HG03571 (cell line): ENCODE measurements around the gene JMJD6.

Experiments used
- ATAC-seq: cut with Tn5 transposase; IDR thresholded peaks from one replicate; pipeline ENCODE4 v1.9.1; 2021; ENCODE audit not compliant: unreplicated experiment

Gene JMJD6

DNA sequence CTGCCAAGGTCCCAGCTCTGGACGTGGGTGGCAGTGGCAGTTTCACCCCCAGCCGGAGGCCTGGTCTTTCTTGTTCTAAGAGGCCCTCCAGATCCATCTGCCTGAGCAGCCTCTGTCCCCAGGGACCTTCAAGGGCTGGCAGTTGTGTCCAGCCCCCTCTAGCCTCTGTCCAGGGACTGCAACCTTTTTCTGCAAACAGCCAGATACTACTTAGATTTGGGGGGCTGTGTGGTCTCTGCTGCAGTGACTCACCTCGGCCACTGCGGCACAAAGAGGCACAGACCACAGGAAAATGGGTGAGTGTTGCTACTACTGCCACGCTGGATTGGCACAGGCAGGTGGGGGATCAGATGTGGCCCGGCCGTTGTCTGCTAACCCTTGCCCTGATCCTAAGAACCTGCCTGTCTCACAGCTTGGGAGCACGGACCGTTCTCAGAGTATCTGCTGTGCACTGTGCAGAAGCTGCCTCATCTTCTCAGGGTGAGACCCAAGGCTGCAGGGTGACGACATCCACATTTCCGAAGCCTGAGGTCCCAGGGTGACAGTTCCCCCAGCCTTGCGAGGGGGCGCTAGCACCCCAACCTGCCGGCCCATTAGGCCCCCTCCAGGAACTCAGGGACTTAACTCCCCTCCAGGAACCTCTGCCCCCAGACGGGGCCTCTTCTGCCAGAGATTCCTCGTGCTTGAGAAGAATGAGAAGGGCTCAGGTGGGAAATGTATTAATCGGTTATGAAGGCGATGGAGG, 43.2 kb downstream of the JMJD6 start:
- no peak for ATAC-seq

DNA sequence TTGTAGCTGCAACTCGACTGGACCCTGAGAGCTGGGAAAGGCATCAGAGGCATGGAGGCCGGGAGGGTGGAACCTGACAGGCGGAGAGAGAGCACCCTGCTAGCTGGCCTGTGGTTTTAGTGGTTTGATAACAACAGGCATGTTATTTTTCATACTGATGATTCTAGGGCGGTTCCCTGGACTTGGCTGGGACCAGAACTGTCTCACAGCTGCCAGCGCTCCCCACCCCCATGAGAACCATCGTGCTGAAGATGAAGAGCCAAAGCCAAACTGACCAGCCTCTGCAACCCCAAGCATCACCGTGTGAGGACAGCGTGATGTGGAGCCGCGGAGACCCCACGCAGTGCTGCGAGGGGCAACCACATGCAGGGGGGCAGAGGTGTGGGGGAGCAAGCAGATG, 44.1 kb downstream of the JMJD6 start:
- ATAC-seq: no peak

DNA sequence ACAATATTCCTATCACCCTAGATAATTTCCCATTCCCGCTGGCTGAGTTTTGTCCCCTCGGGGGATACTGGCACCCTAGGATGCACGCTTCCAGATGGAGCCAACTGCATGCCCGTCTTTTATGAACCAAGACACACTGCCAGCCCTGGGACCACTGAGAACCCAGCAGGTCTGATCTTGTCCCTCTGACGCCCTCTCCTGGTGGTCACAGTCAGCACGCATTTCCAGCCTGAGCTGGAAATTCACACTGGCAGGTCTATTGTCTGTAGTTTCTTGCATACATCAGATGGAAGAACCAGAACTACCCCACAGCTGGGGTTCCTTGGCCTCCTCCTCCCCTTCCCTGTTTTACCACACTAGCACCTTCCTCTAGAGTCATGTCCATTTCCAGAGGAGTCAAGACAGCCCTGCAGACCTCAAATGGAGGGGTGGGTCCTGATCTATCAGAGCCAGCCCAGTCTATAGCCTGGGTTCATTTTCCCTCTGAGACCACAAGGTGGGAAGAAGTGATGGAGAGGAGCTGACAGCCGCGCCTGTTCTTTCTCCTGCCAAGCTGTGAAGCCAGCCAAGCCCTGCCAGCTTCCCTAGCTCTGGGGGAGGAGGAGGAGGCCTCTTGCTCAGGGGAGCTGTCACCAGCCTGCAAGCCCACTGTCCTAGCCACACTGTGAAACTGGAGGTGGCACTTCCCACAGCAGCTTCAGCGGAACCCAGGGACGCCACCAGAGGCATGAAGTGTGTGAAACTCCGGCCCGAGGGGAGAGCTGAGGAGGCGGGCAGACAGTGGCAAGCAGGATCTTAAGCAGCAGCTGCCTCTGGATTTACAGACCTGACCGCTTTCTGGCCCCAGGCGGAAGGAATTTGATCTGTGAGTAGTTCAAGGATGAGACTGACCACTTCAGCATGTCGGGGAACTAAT, 44.9 kb downstream of the JMJD6 start:
- no peak for ATAC-seq

DNA sequence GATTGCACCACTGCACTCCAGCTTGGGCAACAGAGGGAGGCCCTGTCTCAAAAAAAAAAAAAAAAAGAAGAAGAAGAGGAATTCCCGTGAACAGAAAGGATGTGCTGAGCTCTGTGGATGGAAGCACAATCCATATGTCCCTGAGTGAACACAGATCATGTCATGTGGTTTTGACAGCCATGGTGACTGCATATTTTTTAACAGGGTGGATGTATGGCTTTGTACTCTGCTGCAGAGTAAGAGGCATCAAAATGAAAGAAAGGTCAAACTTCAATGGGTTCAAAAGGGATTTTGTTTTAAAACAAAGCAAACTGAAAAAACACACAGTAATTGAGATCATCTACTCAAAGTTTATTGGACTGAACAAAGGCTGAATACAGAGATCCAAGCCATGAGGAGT, 47.2 kb downstream of the JMJD6 start:
- ATAC-seq: no peak

DNA sequence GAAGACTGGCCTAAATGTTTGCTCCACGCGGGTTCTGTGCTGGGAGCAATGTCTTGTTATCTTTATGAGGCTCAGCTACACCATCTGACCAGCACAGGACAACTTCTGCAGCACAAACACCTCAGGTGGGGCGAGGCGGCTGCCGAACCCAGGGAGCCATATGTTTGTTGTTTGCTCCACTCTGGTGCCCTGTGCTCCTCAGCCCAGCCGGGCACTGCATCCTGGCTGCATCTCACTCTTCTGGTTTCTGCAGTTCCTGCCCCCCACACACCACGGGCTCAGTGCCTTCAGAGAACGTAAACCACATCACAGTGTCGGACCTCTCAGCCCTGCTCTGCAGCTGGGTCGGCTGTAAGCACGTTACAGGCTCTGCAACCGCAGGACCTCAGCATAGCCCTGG, 48.1 kb downstream of the JMJD6 start:
- no peak for ATAC-seq

DNA sequence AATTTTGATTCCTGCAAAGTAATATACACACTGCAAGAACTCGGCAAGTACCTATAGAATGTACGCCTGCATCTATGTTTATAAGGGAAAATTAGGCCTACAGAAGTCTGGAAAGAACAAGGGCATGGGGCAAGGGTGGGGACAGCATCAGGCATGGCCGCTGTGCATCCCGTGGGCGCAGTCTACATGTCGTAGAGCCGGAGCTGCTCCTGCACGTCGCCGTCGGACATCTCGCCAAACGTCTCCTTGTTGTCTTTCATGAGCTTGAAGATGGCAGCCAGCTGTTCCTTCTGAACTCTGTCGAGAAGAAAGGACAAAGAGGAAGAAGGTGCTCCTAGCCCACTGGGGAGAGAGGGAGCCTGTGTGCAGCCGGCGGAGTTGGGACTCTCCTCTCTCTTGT, 49.0 kb downstream of the JMJD6 start:
- no peak for ATAC-seq

DNA sequence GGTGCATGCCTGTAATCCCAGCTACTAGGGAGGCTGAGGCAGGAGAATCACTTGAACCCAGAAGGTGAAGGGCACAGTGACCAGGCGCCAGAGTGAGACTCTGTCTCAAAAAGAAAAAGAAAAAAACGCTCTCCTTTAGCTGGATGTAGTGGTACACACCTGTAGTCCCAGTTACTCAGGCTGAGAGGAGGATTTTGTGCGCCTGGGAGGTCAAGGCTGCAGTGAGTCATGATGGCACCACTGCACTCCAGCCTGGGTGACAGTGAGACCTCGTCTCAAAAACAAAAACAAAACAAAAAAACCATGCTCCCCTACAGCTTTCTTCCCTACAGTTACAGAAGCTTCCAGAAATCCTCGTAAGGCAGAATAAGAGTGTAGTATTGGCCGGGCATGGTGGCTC, 49.8 kb downstream of the JMJD6 start:
- ATAC-seq: no peak

DNA sequence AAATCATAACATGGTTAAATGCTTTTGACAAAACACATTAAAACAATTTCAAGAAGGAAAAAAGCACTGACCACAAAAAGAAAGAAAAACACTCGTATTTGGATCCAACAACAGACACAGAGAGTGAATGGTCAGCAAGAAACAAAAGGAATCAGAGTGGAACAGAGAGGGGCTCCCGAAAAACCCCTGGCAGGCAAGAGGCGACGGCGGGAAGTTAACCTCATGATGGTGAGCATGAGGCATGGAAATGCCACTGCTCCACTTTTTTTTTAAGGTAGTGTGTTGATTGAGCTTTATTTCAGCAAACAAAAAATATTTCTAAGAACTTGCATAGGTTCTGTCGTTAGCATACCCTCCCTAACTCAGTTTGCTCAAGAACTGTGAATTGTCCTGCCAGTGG, 50.8 kb downstream of the JMJD6 start:
- no peak for ATAC-seq

DNA sequence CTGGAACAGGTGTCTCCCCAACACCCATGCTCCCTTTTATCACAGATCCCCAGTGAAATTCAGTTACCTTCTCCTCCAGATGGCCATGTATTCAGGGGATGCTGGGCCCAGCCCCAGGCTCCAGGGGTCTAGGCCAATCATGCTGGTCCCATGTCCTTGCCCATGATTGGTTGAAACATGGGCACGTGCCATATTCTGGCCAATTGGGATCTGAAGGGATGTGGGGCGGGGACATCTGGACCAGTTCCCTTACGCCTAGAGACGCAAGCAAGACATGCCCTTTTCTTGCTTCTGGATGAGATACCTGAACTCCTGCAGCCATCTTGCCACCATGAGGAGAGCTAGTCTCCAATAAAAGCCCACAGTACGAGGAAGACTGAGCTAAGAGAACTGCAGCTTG, 51.8 kb downstream of the JMJD6 start:
- no peak for ATAC-seq

DNA sequence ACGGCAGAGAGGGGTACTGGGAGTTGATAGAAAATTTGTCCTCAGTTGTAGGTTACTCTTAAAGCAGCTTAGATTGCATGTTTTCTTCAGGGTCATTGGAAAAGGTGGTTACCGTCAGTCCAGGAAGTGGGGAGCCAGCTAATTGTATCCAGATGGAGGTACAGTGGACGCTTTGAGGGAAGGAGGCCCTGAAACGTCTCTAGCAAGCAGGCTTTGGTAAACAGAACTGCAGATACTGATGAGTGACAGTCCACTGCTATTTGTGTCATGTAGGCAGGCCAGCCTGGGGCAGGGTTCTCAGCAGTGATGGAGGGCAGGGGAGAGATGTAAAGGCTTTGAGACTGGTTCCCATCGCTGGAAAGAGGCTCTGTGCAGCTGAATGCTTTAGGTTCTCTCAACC, 52.7 kb downstream of the JMJD6 start:
- ATAC-seq: no peak

DNA sequence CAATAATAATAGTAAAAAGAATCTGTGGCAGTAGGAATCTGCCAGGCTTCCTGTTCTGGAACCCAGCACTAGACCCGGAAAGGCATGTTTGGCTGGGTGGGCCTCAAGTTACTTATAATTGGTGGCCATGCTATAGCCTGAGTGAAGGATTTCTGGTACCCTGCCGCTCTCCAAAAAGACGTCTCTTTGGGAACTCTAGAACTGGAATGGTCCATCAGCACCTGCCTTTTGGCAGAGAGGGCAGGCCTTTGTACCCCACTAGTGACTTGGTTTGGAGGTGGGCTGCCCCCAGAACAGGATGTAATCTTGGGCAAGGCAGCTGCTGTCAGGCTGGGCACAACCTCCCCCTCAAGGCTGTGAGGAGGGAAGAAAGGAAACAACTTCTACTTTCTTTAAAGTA, 53.5 kb downstream of the JMJD6 start:
- no peak for ATAC-seq

DNA sequence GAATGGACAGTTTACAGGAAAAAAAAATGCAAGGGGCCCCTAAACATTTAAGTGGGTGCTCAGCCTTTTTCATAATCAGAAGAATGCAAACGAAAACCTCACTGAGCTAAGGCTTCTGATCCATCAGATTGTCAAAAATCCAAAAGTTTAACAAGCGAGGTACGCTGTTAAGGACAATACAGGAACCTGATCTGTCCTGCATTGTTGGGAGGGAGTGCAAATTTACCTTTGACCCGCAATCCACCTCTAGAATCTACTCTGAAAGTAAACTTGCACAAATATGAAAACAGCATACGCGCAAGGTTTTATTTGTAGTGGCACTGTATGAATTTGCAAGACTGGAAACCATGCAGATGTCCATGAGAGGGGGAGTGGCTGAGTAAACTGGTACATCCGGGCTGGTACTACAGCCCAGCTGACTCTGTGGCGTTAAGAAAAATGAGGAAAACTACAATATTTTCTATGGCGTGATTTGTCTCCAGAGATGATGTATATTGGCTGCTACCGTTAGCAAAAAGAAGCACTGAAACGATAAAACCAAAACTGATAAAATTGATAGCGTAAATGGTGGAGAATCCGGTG, 54.0 kb downstream of the JMJD6 start:
- no peak for ATAC-seq

DNA sequence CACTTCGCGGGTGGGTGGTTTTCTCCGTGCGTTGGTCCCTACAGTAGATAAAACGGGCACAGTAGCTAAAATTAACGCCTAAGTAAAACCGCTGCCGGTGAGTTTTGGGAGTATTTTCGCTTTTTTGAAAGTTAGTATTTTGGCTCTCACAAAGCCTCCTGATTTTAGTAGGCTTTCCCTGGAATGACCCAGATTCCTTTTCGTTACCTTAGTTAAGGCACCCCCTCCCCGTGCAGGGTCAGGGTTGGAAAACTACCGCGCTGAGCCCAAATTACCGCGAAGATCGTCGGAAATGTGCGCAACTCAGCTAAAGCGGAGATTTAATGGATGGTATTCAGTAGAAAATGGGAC, 54.5 kb downstream of the JMJD6 start:
- no peak for ATAC-seq

DNA sequence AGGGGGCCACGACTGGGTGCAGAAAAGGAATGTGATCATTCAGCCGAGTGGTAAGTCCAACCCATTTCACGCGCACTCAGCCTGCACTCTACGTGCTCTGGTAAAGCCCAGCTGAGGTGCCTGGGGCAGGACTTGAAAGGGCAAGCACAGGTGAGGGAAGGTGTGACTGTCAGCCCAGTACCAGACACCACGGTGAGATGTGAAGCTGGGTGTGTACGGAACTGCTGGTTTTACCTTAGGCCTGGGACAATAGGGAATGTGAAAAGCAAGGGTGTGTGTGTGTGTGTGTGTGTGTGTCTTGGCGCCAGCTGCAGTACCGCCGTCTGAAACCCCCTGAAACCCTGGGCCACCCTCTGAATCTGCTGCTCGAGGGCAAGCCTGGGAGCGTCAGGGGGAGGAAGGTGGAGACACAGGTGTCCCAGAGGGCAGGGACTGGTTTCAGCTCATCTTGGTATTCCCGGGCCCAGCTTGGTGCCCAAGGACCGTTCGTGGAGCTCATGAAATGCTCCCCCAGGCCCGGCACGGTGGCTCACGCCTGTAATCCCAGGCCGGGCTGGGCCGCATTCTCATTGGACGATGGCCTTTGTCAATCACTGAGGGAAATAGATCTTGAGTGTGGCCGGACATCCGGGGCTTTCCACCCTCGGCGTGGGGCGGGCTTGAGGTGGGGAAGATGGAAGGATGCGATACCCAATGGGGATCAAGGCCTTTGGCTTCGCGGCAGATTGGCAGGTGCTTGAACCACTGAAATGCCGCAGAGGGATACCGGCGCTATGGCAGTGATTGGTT, 55.1 kb downstream of the JMJD6 start:
- ATAC-seq: peak; percentile 96

DNA sequence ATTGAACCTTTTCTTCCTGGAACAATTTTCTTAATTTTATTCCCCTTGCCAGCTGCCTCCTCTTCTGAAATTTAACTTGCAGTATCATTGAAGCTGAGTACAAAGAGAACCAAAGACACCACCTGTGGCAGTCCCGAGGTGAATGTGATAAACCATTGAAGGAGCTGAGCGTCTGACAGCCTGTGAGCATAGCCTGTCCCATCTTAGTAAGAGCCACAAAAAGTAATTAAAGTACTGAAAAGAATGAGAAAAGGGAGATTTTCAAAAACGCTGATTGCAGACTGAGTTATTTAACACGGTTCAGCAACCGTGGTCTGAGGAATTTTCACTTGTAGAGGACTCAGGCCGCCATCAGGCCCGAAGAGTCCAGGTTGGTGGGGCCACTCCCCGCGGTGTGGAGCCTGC, 55.7 kb downstream of the JMJD6 start:
- no peak for ATAC-seq

DNA sequence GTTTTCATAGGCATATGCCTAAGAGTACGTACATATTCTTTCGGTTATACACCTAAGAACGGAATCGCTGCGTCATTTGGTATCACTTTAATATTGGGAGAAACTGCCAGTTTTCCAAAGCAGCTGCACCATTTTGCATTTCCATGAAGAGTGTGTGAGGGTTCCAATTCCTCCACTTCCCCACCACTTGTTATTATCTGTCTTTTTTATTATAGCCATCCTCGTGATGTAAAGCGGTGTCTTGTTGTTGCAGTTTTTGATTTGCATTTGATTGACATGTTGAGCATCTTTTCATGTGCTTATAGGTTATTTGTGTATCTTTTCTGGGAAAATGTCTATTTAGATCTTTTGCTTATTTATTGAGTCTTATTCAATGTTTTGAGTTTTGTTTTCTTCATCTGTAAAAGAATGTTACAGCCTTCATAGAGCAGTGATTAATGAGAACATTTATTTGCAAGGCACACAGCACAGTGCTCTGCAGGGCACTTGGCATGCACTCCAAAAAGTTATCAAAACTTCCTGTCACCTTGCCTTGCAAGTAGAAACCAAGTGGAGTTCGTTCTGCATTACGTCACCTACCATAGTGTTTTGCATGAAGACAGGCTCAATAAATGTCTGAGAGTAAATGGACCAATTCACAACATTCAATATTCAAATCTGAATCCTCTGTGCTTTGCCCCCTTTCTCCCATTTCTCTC, 56.2 kb downstream of the JMJD6 start:
- ATAC-seq: no peak
